ENCODE results near the gene SGK1.

SGK1 gene

GRCh38 chr6:134186355-134186754, 131.6 kb downstream of the SGK1 start:
- H3K27me3 ChIP-seq (ENCODE audit: insufficient read depth, low read length) = no peaks in the 10 kb centered on the region
- H3K4me2 ChIP-seq (ENCODE audit: low read length) = no peak overlapping the region
- H3K9me2 ChIP-seq (ENCODE audit: low read depth, low read length) = no peaks in the 10 kb centered on the region

GRCh38 chr6:134185277-134185676, 132.6 kb downstream of the SGK1 start:
- TF ChIP-seq CTCF (IDR thresholded peaks at IDR 0.05; ENCODE audit: low read length) (no peak), EZH2 (IDR thresholded peaks at IDR 0.05; ENCODE audit: borderline replicate concordance, low read length) (no peak)
- H3K4me3 ChIP-seq (ENCODE audit: low read depth, low read length, poor library complexity, severe bottlenecking) = no peak overlapping the region
- no peaks in the 10 kb centered on the region for H3K79me2 ChIP-seq (ENCODE audit: insufficient read depth, low read length)
- H2AFZ ChIP-seq (ENCODE audit: low read length) = no peak overlapping the region
- no peaks in the 10 kb centered on the region for H3F3A ChIP-seq (ENCODE audit: insufficient read depth, low read length)
- H3K9ac ChIP-seq (ENCODE audit: low read length) = no peak overlapping the region
- H3K27ac ChIP-seq (ENCODE audit: low read depth, low read length, poor library complexity, severe bottlenecking) = no peak overlapping the region
- no peaks in the 10 kb centered on the region for H3K27me3 ChIP-seq (ENCODE audit: insufficient read depth, low read length)
- H3K9me3 ChIP-seq (ENCODE audit: low read length) = no peaks in the 10 kb centered on the region
- no peaks in the 10 kb centered on the region for H3K36me3 ChIP-seq (ENCODE audit: insufficient read depth, low read length)
- H3K4me1 ChIP-seq (ENCODE audit: insufficient read depth, low read length, severe bottlenecking) = no peaks in the 10 kb centered on the region
- H3K4me2 ChIP-seq (ENCODE audit: low read length) = no peak overlapping the region
- H3K9me2 ChIP-seq (ENCODE audit: low read depth, low read length) = no peaks in the 10 kb centered on the region
- H4K20me1 ChIP-seq (ENCODE audit: insufficient read depth, low read length) = no peaks in the 10 kb centered on the region

More at GRCh38 chr6:134186355-134186754, 131.6 kb downstream of the SGK1 start:
- Histone ChIP-seq H3F3A (ENCODE audit: insufficient read depth, low read length) (no peaks in the 10 kb centered on the region), H4K20me1 (ENCODE audit: insufficient read depth, low read length) (no peaks in the 10 kb centered on the region), H3K27ac (ENCODE audit: low read depth, low read length, poor library complexity, severe bottlenecking) (no peak overlapping the region), H3K36me3 (ENCODE audit: insufficient read depth, low read length) (no peaks in the 10 kb centered on the region), H2AFZ (ENCODE audit: low read length) (no peak overlapping the region), H3K4me1 (ENCODE audit: insufficient read depth, low read length, severe bottlenecking) (no peaks in the 10 kb centered on the region), H3K79me2 (ENCODE audit: insufficient read depth, low read length) (no peaks in the 10 kb centered on the region), H3K9me3 (ENCODE audit: low read length) (no peaks in the 10 kb centered on the region), H3K9ac (ENCODE audit: low read length) (no peak overlapping the region), H3K4me3 (ENCODE audit: low read depth, low read length, poor library complexity, severe bottlenecking) (no peak overlapping the region)
- TF ChIP-seq CTCF (IDR thresholded peaks at IDR 0.05; ENCODE audit: low read length) (no peak), EZH2 (IDR thresholded peaks at IDR 0.05; ENCODE audit: borderline replicate concordance, low read length) (no peak)

- Histone ChIP-seq H3K4me2 (ENCODE audit: low read length) (no peak overlapping the region), H3F3A (ENCODE audit: insufficient read depth, low read length) (no peaks in the 10 kb centered on the region), H3K4me1 (ENCODE audit: insufficient read depth, low read length, severe bottlenecking) (no peaks in the 10 kb centered on the region), H2AFZ (ENCODE audit: low read length) (no peak overlapping the region), H3K79me2 (ENCODE audit: insufficient read depth, low read length) (no peaks in the 10 kb centered on the region), H3K27me3 (ENCODE audit: insufficient read depth, low read length) (no peaks in the 10 kb centered on the region), H4K20me1 (ENCODE audit: insufficient read depth, low read length) (no peaks in the 10 kb centered on the region), H3K36me3 (ENCODE audit: insufficient read depth, low read length) (no peaks in the 10 kb centered on the region), H3K27ac (ENCODE audit: low read depth, low read length, poor library complexity, severe bottlenecking) (no peak overlapping the region), H3K9ac (ENCODE audit: low read length) (no peak overlapping the region), H3K4me3 (ENCODE audit: low read depth, low read length, poor library complexity, severe bottlenecking) (no peak overlapping the region), H3K9me2 (ENCODE audit: low read depth, low read length) (no peaks in the 10 kb centered on the region), H3K9me3 (ENCODE audit: low read length) (no peaks in the 10 kb centered on the region)
- no peak for TF ChIP-seq EZH2 (IDR thresholded peaks at IDR 0.05; ENCODE audit: borderline replicate concordance, low read length)
- TF ChIP-seq CTCF (IDR thresholded peaks at IDR 0.05; ENCODE audit: low read length) = no peak
These were observed 134.1 kb downstream of the SGK1 start for GRCh38 chr6:134183844-134184243.
